ENCODE data around the gene MTFR1L.
"Not testable (repeated sequence)": the region's sequence is repeated elsewhere in the genome, so short reads cannot be mapped to it uniquely, and the experiment has no call there.

MTFR1L gene

GRCh38 chr1:25829046-25829445, 9.3 kb downstream of the MTFR1L start:
- no peak for DNase-seq

GRCh38 chr1:25831569-25832196, 11.9 kb downstream of the MTFR1L start:
- no peak for DNase-seq

GRCh38 chr1:25832336-25833037, 12.7 kb downstream of the MTFR1L start:
- no peak for DNase-seq

GRCh38 chr1:25833158-25833557, 13.4 kb downstream of the MTFR1L start:
- no peak for DNase-seq

GRCh38 chr1:25834894-25835293, 15.1 kb downstream of the MTFR1L start:
- no peak for DNase-seq

- no peak for DNase-seq
Observed at GRCh38 chr1:25836695-25837094, 16.9 kb downstream of the MTFR1L start.

- no peak for DNase-seq
Observed at GRCh38 chr1:25837262-25837875, 17.6 kb downstream of the MTFR1L start.

- not testable (repeated sequence) for DNase-seq
Observed at GRCh38 chr1:25839808-25840207, 20.1 kb downstream of the MTFR1L start.

GRCh38 chr1:25843483-25843882, 23.7 kb downstream of the MTFR1L start:
- no peak for DNase-seq

- no peak for DNase-seq
Observed at GRCh38 chr1:25844536-25845337, 25.0 kb downstream of the MTFR1L start.

GRCh38 chr1:25845664-25846063, 25.9 kb downstream of the MTFR1L start:
- DNase-seq = no peak

- DNase-seq = no peak
Observed at GRCh38 chr1:25847929-25848328, 28.2 kb downstream of the MTFR1L start.

GRCh38 chr1:25848531-25848930, 28.8 kb downstream of the MTFR1L start:
- DNase-seq = no peak

- no peak for DNase-seq
Observed at GRCh38 chr1:25854554-25854953, 34.8 kb downstream of the MTFR1L start.

- DNase-seq = no peak
Observed at GRCh38 chr1:25856856-25857255, 37.1 kb downstream of the MTFR1L start.

- DNase-seq = no peak
Observed at GRCh38 chr1:25858494-25858893, 38.7 kb downstream of the MTFR1L start.

GRCh38 chr1:25858906-25859789, 39.4 kb downstream of the MTFR1L start, which contains the start of gene AUNIP:
Gene AUNIP, minus strand, starts transcription at chr1:25859457. Its CDS starts 100 bp downstream, at chr1:25859357.
- peak; percentile 86 for DNase-seq

GRCh38 chr1:25861316-25862286, 41.8 kb downstream of the MTFR1L start:
- no peak for DNase-seq

GRCh38 chr1:25862785-25863485, 43.2 kb downstream of the MTFR1L start:
- DNase-seq = no peak
